GM12878 (cell line): Measurements from ENCODE around the gene SEPTIN5. TPM values are rescaled to one million over a fixed set of nuclear protein-coding genes. Genes with fewer than 3 reads are reported as not detected.

Experiments used
- ATAC-seq: fragments of 200-7000 bp; cut with Tn5 transposase; 3 replicates; pipeline ENCODE4 v1.9.1; 2020; ENCODE audit warnings: mild to moderate bottlenecking, moderate library complexity
- BruUV-seq: library from RNA; stranded (reverse); fragments of 400-500 nt; replicated peaks from 2 replicates; lab custom pipeline; 2021; lab: Mats Ljungman, UMichigan
- CTCF ChIA-PET: fragments of 300-600 bp; sonication (Branson Sonifier 250); formaldehyde crosslinking; extraction: SDS; loops from one replicate; lab custom pipeline; 2021; ENCODE audit warnings: inconsistent platforms; lab: Yijun Ruan, JAX
- POLR2A ChIA-PET: fragments of 350-600 bp; formaldehyde crosslinking; extraction: SDS; loops from one replicate; lab custom pipeline; 2021; ENCODE audit warnings: inconsistent platforms; lab: Charles Lee
- RAD21 ChIA-PET: fragments of 300-600 bp; sonication (Branson Sonifier 250); formaldehyde crosslinking; loops from one replicate; lab custom pipeline; 2023; ENCODE audit warnings: antibody characterized with exemption; ENCODE audit not compliant: unreplicated experiment; lab: Charles Lee
- SMC1A ChIA-PET: fragments of 300-600 bp; sonication (Branson Sonifier 250); formaldehyde crosslinking; loops from one replicate; lab custom pipeline; 2023; ENCODE audit not compliant: unreplicated experiment, uncharacterized antibody; lab: Charles Lee
- DNase-seq: peaks from one replicate; pipeline ENCODE4 v3.0.0-alpha.2; 2011; ENCODE audit warnings: low read depth, low spot score
- FAIRE-seq: peaks from 3 replicates; lab custom pipeline; 2011; peaks lifted over from hg19 to GRCh38; lab: Jason Lieb, UNC
- H2AFZ ChIP-seq: 2 replicates; pipeline ENCODE4 v1.6.0; 2011; ENCODE audit warnings: low read depth, low read length, control low read depth; ENCODE audit not compliant: control insufficient read depth
- H3K27ac ChIP-seq: 2 replicates; pipeline ENCODE4 v1.5.1; 2011; ENCODE audit warnings: control low read depth; ENCODE audit not compliant: control insufficient read depth, insufficient read depth
- H3K27me3 ChIP-seq, 2 experiments: replicated peaks in 1 of 2; 2 replicates each; pipeline versions ENCODE4 v1.6.0 to v1.6.1; 2011; ENCODE audit warnings: low read length in 1 of 2; ENCODE audit not compliant: control insufficient read depth in 2 of 2, insufficient read depth in 2 of 2
- H3K36me3 ChIP-seq, 2 experiments: 2 replicates each; pipeline ENCODE4 v1.5.1; 2011; ENCODE audit warnings: low read length in 1 of 2; ENCODE audit not compliant: control insufficient read depth in 2 of 2, insufficient read depth in 2 of 2
- H3K4me1 ChIP-seq: 2 replicates; pipeline ENCODE4 v1.6.1; 2011; ENCODE audit warnings: mild to moderate bottlenecking, low read length, moderate library complexity, mixed read lengths; ENCODE audit not compliant: control insufficient read depth, insufficient read depth
- H3K4me2 ChIP-seq: 2 replicates; pipeline ENCODE4 v1.6.0; 2011; ENCODE audit warnings: control low read depth; ENCODE audit not compliant: control insufficient read depth, insufficient read depth
- H3K4me3 ChIP-seq: fragments of 200-600 bp; sonication (generic); 2 replicates; pipeline ENCODE4 v1.5.1; 2016
- H3K79me2 ChIP-seq: 2 replicates; pipeline ENCODE4 v1.6.0; 2011; ENCODE audit warnings: low read length; ENCODE audit not compliant: control insufficient read depth, insufficient read depth
- H3K9ac ChIP-seq: 2 replicates; pipeline ENCODE4 v1.8.0; 2011; ENCODE audit warnings: low read length, control low read depth, mixed read lengths; ENCODE audit not compliant: control insufficient read depth, insufficient read depth
- H3K9me3 ChIP-seq: replicated peaks from 3 replicates; pipeline ENCODE4 v1.5.1; 2011; ENCODE audit warnings: mild to moderate bottlenecking, low read length; ENCODE audit not compliant: control insufficient read depth, insufficient read depth
- H4K20me1 ChIP-seq: 2 replicates; pipeline ENCODE4 v1.6.0; 2011; ENCODE audit not compliant: control insufficient read depth, insufficient read depth
- FOS ChIP-seq: IDR thresholded peaks from 3 replicates; pipeline ENCODE4 v1.6.1; 2011; ENCODE audit warnings: borderline replicate concordance; ENCODE audit not compliant: insufficient read length; ENCODE audit errors: extremely low read depth
- NFXL1 ChIP-seq: fragments of 450-650 bp; IDR thresholded peaks from 2 replicates; pipeline ENCODE4 v1.6.1; 2017; ENCODE audit warnings: antibody characterized with exemption, mild to moderate bottlenecking, borderline replicate concordance
- RB1 ChIP-seq: fragments of 450-650 bp; formaldehyde crosslinking; IDR thresholded peaks from 2 replicates; pipeline ENCODE4 v1.6.1; 2017; ENCODE audit warnings: mild to moderate bottlenecking, borderline replicate concordance
- ZBTB4 ChIP-seq: fragments of 450-650 bp; formaldehyde crosslinking; IDR thresholded peaks from 2 replicates; pipeline ENCODE4 v1.4.0; 2022; ENCODE audit warnings: mild to moderate bottlenecking, moderate library complexity
- ZNF592 ChIP-seq: fragments of 450-650 bp; IDR thresholded peaks from 2 replicates; pipeline ENCODE4 v1.6.1; 2017; ENCODE audit warnings: mild to moderate bottlenecking, moderate library complexity
- ZSCAN29 ChIP-seq: fragments of 450-650 bp; IDR thresholded peaks from 2 replicates; pipeline ENCODE4 v1.6.1; 2017; ENCODE audit warnings: mild to moderate bottlenecking, moderate library complexity
- WGBS: methylation state at CpG from one replicate; pipeline ENCODE4 v1.1.6; 2016; ENCODE audit warnings: low lambda C conversion rate; ENCODE audit not compliant: insufficient replicate concordance, insufficient coverage; ENCODE audit errors: missing lambda C conversion rate; 5-methylcytosine and 5-hydroxymethylcytosine counted together
- in situ Hi-C: fragments of 300-500 bp; cut with MboI; formaldehyde crosslinking; loops from 9 replicates; pipeline ENCODE4 v1.14.3; 2018; ENCODE audit warnings: mixed read lengths
- intact Hi-C: fragments of 100-400 bp; cut with micrococcal nuclease; formaldehyde crosslinking; loops from one replicate; pipeline ENCODE4 v1.14.2; 2022; ENCODE audit not compliant: unreplicated experiment
- polyA plus RNA-seq, 11 experiments: library from polyadenylated mRNA; depleted of rRNA in 4 of 11; unstranded in 6 of 11; stranded (reverse) in 5 of 11; fragments of >200 nt; fragmentation: Nextera tagmentation in 4 of 11; fragmentation: Illumina TruSeq in 1 of 11; extraction: Ambion mirVana in 4 of 11; extraction: Trizol in 1 of 11; gene quantifications; 1 replicate in 1 of 11; 2 replicates in 10 of 11; pipeline versions ENCODE4 v1.2.1 to v1.2.3, GENCODE V29; 2011 to 2016; ENCODE audit warnings: inconsistent platforms in 2 of 11, missing spikeins in 2 of 11, low read depth in 1 of 11
- total RNA-seq, 4 experiments: library from RNA; depleted of rRNA in 3 of 4; stranded (reverse); fragments of >200 nt in 3 of 4; fragmentation: Illumina TruSeq in 1 of 4; extraction: Trizol in 1 of 4; gene quantifications; 2 replicates each; pipeline versions ENCODE4 v1.2.1 to v1.2.3, GENCODE V29; 2013 to 2021
- TF ChIP-seq, protein P1 (sequence below): fragments of 450-650 bp; IDR thresholded peaks from 2 replicates; pipeline ENCODE4 v1.6.1; 2018; ENCODE audit warnings: mild to moderate bottlenecking, low read depth, moderate library complexity; ENCODE audit not compliant: partially characterized antibody
- TF ChIP-seq, protein P2 (sequence below): fragments of 450-650 bp; conservative IDR thresholded peaks from 2 replicates; pipeline ENCODE4 v1.6.1; 2017; ENCODE audit warnings: mild to moderate bottlenecking, moderate library complexity

Gene SEPTIN5
- total and polyA plus RNA-seq, 10 of the 15 experiments (the other 5 are each of a cell fraction or from before 2014, with no cell fraction given): 0.13 to 1.1 (median 0.34) TPM; not detected in 5

GRCh38 chr22:19694696-19695095 is 19.6 kb upstream of the SEPTIN5 start:
- ChIA-PET RAD21 (no interaction called here), SMC1A (no interaction called here), POLR2A (no interaction called here), CTCF (no interaction called here)
- H2AFZ ChIP-seq: no peak overlapping the region
- FAIRE-seq (no peak), DNase-seq (no peak), ATAC-seq (no peak)
- no peak overlapping the region for H3K27ac ChIP-seq
- intact Hi-C loops (no loop called here), in situ Hi-C loops (no loop called here)
- H4K20me1 ChIP-seq: no peaks in the 10 kb centered on the region
- WGBS: 60% methylated on average over 10 of the region's 13 CpGs
- no peak overlapping the region for H3K4me2 ChIP-seq
- no peak overlapping the region for H3K9ac ChIP-seq
- no peaks in the 10 kb centered on the region for H3K4me1 ChIP-seq
- no peaks in the 10 kb centered on the region for H3K36me3 ChIP-seq
- no peaks in the 10 kb centered on the region for H3K9me3 ChIP-seq
- no peaks in the 10 kb centered on the region for H3K79me2 ChIP-seq
- H3K27me3 ChIP-seq: no peaks in the 10 kb centered on the region; a peak in 1 of 4 replicates
- no TSS peak for BruUV-seq
- H3K4me3 ChIP-seq: no peak overlapping the region
- TF ChIP-seq FOS (no peak), ZSCAN29 (no peak), NFXL1 (no peak), ZNF592 (no peak), RB1 (no peak), ZBTB4 (CRISPR knock-in tag) (no peak)
- TF ChIP-seq, protein P1, sequence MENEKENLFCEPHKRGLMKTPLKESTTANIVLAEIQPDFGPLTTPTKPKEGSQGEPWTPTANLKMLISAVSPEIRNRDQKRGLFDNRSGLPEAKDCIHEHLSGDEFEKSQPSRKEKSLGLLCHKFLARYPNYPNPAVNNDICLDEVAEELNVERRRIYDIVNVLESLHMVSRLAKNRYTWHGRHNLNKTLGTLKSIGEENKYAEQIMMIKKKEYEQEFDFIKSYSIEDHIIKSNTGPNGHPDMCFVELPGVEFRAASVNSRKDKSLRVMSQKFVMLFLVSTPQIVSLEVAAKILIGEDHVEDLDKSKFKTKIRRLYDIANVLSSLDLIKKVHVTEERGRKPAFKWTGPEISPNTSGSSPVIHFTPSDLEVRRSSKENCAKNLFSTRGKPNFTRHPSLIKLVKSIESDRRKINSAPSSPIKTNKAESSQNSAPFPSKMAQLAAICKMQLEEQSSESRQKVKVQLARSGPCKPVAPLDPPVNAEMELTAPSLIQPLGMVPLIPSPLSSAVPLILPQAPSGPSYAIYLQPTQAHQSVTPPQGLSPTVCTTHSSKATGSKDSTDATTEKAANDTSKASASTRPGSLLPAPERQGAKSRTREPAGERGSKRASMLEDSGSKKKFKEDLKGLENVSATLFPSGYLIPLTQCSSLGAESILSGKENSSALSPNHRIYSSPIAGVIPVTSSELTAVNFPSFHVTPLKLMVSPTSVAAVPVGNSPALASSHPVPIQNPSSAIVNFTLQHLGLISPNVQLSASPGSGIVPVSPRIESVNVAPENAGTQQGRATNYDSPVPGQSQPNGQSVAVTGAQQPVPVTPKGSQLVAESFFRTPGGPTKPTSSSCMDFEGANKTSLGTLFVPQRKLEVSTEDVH: no peak
- TF ChIP-seq, protein P2, sequence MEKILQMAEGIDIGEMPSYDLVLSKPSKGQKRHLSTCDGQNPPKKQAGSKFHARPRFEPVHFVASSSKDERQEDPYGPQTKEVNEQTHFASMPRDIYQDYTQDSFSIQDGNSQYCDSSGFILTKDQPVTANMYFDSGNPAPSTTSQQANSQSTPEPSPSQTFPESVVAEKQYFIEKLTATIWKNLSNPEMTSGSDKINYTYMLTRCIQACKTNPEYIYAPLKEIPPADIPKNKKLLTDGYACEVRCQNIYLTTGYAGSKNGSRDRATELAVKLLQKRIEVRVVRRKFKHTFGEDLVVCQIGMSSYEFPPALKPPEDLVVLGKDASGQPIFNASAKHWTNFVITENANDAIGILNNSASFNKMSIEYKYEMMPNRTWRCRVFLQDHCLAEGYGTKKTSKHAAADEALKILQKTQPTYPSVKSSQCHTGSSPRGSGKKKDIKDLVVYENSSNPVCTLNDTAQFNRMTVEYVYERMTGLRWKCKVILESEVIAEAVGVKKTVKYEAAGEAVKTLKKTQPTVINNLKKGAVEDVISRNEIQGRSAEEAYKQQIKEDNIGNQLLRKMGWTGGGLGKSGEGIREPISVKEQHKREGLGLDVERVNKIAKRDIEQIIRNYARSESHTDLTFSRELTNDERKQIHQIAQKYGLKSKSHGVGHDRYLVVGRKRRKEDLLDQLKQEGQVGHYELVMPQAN: no peak
